EL (cell line): ENCODE measurements around the gene TRIO.
A peak's percentile ranks its signal among the peaks of the same experiment; 100 is the strongest.

Source experiments
- DNase-seq: peaks from one replicate; pipeline ENCODE4 v3.0.0-alpha.2; 2016

The TRIO gene

DNA sequence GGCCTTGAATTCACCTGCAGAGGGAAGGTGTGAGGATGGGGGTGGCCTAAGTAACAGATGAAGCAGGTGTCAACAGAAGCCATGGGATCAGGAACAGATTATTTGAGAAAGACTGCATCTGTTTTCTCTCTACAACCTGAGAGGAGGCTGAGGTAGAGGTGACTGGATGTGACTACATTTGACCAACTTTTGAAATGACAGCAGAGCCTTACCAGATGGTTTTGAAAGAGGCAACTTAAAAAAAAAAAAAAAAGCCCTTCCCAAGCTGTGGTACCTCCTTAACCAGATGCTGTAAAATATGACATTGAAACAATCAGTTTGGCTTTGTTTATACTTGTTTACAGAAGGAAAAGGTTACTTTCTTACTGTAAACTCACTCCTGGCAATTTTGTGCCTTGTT is 108.6 kb downstream of the TRIO start:
- DNase-seq = no peak

DNA sequence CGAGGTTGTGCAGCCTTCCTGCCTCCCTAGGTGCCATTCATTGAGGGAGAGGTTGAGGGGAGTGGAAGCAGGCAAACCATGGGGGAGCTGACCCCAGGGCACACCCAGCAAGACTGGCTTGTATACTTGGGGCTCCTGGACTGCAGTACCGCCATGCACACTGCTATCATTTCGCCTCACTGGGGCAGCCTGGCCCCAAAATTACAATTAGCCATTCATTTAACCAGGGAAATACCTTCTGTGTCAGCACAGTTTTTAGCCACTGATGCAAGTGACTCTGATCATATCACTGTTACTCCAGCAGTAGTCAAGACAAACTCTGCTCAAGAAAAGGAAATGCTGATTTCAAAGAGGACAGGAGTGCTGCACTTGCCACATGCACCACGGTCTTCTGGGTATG is 109.7 kb downstream of the TRIO start:
- DNase-seq = no peak

DNA sequence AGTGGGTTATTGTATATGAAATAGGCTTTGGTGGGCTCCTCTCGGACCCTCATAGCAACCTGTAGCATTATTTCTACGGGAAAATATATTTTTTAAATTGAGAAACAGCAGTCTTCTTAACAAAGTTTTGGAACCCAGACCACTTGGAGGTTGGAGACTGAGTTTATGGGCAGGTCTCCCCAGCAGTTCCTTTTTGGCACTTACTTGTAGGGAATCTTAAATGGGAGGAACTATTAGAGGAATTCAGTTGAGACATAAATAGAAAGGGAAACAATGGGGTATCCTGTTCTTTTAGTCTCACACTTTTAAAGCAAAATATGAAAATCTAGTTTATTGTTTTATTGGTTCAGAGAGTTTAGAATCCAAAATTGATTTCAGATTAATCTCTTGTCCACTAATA is 111.5 kb downstream of the TRIO start:
- DNase-seq = no peak

DNA sequence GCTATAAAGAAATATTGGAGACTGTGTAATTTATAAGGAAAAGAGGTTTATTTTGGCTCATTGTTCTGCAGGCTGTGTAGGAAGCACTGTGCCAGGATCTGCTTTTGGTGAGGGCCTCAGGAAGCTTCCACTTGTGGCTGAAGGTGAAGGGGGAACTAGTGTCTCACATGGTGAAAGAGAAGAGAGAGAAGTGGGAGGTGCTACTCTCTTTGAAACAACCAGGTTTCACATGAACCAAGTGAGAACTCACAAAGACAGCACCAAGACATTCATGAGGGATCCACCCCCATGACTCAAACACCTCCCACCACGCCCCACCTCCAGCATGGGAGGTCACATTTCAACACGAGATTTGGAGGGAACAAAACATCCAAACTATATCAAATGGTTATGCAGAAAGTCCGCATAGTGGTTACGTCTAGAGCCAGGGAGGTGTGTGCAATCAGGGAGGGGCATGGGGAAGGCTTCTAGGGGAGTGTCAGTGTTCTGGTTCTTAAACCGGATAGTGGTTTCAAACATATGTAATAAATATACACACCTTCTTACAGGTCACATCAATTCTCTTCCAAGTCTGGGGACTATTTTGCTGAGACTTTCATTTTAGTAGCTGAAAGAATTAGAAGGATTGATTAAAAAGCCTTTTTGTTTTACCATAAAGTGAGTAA is 113.0 kb downstream of the TRIO start:
- DNase-seq = no peak

DNA sequence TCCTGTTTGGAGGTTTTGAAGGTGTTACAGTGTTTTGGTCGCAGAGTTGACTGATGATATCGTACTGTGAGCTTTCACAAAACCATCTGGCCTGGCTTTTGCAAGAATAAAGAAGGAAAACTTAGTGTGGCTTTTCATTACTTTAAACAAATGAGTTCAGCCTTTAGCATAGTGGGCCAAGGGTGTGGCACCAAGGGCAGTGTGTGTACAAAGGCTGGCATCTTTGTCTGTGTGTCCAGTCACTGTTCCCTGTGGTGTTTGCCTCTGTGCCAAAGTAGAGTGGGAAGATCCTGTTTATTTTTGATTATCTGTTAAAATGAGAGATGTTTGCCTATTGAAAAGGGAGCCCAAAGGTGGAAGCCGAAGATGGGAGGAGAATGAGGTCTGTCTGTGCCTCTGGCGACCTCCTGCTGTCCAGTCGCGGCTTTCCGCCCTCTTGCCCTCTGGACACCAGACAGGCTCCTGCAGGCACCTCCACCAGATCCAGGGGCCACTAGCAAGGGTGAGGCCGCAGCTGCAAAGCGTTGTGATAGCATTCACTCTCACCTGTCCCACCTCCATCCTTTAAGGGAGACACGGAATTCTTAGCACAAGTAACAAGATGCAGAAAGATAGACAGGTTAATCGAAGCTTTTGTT is 113.7 kb downstream of the TRIO start:
- DNase-seq = no peak

DNA sequence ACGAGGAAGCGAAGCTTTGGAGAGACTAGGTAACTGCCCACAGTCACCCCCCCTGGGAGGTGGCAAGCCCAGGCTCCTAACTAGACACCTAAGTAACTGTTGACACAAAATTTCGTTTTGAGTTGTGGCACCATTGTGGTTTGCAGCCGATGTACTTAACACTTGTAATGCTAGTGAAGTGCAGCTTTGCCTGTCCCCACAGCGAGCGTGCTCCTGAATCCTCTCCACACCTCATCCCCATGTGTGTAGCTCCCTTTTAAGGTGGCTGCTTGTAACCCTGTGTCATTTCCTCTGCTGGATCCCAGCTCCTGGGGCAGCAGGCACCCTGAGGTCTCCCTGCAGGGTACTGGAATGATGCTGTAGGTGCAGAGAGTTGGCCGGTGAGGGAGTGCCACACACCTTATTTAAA is 114.9 kb downstream of the TRIO start:
- DNase-seq = no peak

DNA sequence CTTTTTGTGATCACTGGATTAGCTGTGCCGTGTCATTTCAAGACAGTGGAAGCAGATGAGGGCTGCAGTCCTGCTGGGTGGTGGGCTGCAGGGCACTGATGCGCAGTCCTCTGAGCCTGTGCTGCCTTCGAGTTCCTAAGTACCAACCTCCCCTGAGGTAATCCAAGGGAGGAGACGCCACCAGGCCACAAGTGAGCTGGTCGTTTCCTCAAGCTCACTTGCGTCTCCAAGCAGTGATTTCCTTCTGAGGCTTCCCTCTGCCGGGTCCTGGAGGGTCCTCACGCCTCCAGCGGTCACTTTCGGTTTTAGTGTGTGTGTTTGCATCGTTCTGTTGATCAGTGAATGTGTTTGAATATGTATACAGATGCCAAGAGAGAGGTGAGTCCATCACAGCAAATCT is 115.7 kb downstream of the TRIO start:
- no peak for DNase-seq

DNA sequence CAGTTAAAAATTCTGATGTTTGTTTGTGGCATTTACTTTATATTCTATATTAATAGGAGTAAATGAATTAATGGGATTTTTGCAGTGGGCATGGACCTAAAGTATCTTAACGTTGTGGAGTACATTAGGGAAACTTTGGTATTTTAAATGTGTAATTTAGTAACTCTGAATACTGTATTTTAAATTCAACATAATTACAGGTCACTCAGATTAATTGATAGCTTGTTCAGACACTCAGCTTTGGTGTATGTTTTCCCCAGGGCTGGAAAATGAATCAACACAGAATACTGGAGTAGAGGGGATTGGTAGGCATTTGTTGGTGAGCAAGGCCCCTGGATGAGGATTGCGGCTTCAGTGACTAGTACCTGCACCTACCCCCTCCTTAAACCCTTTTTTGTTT is 117.5 kb downstream of the TRIO start:
- no peak for DNase-seq

DNA sequence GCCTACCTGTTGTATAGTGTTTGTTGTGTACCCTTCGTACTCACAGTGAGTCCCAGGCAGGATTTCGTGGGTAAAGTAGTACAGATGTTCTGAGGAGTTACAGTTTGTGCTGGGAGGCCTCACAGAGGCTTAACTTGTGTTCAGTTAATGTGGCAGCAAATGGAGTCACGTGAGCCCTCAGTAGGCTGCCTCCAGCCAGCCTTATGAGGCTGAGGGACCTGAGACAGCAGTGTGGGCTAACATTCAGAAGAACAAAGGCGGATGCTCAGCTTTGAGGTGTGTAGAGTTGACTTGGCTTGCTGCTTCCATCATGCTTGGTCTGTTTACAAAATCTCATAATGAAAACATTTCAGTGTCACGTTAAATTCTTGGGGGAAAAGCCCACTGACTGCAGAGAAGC is 118.1 kb downstream of the TRIO start:
- DNase-seq = no peak

DNA sequence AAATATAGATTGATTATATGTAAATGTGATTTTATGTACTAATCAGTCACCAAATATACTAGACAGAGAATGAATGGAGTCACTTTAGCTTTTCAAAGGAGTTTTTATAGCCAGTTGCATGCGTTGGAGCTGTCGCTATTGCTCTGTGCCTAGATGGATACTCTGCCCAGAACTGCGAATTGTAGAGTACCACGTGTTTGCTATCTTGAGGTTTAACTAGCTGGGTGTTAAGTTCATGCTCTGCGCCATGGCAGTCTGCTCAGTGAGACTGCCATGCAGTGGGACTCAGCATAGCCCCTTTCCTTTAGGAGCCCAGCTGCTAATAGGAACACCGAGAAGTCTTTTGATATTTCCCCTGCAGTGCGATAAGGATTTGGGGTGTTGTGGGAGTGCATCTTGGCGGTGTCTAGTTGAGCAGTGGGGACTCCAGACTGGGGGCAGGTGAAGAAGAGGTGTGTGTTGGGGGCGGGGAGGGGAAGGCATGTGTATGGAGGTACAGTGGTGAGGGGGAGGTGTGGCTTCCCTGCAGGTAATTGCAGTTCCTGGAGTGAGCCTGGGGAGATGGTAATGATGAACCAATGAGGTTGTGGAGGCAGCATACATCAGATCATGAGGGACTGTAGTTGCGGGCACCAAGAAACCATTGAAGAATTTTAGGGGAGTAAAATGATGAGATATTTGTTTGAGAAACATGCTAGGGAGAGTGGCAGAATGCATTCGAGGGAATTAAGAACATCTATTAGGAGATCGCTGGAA is 118.9 kb downstream of the TRIO start:
- no peak for DNase-seq

DNA sequence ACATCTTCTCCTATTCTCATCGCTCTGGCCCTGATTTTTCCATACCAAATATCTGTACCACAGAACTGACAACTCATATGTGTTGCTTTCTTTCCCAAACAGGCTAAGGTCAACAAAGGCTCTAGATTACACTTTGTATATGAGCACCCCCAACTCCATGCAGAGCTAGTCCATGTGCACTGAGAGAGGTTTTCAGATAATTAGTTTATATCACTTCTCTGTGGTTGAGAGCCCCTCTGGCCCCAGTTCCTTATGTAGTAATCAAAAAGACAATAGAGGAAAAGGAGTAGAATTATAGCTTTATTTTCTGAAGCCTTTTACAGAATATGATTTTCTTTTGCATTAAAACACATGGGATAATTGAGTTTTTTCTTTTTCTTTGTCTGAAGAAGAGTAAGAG is 120.0 kb downstream of the TRIO start:
- DNase-seq = no peak

DNA sequence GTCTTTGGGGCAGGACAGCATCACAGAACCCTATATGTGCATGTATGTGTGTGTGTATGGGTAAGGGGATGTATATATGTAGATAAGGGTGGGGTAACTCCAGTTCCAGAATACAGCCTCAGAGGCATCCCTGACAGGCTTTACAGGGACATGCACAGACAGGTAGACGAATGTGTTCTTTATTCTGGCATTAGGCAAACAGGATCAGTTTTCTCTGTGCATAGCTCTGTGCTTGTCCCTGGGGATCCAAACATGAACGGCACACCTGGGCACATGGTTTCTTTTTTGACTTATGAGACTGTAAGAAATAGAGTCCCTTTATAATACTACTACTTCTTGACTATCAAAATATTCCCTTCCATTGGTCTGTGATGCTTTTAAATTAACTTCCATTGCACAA is 120.6 kb downstream of the TRIO start:
- no peak for DNase-seq

DNA sequence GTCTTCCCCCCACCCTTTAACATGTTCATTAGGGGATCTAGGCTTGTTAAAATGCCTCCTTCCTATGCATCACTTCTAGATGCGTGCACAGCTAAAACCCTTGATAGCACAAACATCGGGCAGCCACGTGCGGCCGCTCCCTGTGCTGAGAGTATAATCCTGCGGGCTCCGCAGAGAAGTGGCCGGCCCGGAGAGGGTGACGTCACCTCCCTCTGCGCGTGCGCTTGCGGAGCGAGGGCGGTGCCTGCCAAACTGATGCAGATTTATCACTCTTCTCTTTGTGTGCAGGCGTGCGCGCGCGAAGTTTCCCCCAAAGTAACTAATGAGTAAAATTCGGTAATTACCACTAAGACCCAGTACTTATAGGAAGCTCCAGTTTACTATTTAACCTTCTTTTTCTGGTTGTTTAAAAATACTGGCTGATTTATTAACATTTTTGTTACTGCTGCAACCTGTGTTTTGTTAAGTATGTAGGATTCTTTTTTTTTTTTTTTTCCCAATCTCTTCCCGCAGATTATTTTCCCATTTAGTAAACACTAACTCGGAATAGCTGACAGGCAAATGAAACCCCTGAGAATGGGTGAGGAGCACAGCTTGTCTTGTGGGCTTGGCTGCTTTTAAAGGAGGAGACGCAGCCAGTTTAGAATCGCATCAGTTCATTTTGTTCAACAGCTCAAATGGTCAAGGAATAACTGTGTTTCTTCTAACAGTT is 121.6 kb downstream of the TRIO start:
- DNase-seq = peak; percentile 98

DNA sequence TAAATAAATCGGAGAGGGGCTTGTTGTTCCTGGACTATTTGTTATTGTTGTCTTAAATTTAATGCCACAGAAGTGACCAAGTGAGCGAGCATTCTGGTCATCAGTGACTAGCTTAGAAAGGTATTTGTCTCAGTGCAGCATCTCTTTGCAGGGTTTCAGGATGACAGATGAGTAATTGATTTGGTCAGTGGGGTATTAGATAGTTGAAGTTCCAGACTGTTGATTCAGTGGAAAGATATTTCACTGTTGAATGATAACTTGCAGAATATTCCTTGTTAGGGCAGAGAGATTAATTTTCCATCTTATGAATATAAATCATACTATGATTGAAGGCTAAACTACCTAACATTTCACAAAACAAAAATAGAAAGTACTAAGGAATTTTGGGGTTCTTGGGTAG is 122.4 kb downstream of the TRIO start:
- DNase-seq = peak; percentile 99

DNA sequence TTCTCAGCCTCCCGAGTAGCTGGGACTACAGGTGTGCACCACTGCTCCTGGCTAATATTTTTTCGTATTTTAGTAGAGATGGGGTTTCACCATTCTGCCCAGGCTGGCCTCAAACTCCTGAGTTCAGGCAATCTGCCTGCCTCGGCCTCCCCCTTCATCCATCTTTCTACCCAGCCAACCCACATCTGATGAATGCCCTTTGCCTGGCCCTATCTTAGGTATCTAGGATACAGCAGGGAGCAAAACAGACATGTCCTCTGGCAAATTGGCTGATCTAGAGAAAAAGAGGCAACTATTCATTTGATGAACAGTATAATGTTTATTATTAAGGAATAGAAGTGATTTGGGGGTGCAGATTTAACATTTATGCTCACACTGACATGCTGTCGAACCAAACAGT is 123.0 kb downstream of the TRIO start:
- peak; percentile 53 for DNase-seq

DNA sequence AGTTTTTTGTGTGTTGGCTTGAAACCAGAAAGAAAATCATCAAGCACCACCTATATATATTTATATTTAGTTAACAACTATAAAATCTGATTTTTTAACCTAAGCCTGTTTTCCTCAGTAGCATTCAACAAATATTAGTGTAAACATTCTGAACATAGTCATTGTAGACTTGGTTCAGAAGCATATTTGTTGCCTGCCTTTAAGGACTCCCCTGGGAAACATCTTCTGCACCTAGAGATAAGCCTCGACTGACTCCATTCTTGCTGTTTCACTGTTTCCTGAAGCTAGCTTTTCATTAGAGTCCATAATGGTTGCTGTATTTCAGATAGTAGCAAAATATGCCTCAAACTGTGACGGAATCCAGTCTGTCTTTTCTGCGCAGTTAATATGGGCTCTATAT is 123.5 kb downstream of the TRIO start:
- DNase-seq = no peak

DNA sequence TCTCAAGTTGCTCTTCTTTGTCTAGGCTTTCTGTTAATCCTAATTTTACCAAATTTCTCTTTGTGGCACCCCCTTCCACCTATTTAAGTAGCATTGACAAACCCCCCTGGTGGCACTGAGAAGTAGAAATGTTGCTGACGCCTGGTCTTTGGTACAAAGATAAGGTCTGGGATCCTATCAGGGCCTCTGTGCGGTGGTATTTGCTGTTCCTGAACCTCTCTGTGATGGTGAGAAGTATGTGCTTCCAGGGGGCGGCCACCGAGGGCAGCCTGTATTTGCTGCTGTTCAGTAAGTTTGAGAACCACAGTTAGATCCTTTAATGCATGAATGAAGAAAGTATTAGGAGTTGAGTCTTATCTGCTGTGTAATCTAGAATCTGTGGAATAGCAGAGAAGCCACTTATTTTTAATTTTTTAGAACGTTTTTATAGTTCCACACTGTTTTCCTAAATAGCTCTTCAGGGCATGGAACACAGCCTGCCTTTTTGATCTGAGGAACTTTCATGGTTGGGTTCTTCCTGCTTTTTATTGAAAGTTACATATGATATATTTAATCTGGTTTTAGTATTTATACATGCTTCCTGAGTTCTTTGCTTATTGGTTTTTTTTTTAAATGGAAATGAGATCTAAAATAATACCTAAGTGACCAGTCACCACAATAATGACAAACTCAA is 124.2 kb downstream of the TRIO start:
- peak; percentile 68 for DNase-seq

DNA sequence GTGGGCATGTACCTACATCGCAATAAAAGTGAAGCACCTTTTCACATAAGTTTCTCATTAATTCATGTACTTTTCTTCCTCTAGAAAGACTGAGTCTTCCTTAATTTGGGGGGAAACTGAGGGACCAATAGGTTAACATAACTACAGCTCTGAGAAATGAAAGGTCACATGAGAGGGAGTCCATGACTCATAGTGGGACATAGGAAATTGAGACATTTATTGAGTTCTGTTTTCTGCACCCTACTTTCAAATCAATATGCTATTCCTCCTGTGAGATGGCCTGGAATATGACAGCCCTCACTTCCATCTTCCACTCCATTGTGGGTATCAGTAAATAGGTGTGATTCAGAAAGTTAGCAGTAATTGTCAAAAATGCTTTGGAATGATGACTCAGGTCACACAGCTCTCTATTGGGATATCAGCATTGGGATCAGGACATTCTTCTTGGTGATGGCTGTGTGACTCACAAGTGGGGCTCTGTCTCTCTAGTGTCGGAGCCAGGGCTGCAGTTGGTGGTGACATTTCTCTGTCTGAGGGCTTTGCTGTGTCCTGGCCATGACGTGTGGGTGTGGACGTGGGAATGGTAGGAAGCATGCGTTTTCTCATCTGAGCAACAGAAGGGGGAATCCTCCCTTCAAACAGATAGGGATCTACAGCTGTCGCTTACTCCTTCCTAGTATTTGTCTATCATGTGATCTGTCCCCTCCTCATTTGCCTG is 125.0 kb downstream of the TRIO start:
- DNase-seq = peak; percentile 99

DNA sequence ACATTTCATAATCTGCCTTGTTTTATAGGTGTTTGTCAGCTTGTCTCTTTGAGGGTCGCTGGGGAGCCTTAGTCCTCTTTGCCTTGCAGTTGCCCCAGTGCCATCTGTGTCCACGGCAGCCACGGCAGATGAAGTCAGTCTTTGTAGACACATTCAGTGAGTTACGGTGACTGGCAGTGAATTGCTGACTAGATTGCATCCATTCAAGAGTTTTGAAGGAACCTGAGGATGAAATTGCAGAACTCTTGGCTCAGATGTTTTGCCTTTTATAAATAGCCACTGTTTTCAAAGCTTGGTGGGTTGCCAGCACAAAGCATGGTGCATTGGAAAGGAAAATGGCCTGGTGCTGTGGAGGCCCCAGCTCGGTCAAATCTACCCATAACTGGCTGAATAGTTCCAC is 125.6 kb downstream of the TRIO start:
- no peak for DNase-seq

DNA sequence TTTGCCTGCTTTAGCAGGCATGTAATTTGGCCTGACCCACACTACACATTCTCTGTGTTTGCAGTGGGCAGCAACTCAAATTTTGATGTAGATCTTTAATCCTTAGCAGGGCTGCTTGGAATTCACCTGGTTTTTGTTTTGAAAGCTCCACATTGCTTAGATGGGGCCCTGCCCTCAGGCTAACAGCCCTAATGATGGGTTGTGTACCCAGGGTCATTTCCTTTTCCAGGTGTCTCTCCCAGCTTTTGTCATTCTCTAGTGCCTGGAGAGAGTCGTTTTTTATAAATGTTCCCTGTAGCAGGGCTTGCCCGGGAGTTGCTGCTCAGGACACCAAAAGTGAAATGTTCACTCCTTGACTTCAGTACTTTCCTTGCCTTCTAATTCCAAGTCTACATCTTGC is 126.3 kb downstream of the TRIO start:
- no peak for DNase-seq

DNA sequence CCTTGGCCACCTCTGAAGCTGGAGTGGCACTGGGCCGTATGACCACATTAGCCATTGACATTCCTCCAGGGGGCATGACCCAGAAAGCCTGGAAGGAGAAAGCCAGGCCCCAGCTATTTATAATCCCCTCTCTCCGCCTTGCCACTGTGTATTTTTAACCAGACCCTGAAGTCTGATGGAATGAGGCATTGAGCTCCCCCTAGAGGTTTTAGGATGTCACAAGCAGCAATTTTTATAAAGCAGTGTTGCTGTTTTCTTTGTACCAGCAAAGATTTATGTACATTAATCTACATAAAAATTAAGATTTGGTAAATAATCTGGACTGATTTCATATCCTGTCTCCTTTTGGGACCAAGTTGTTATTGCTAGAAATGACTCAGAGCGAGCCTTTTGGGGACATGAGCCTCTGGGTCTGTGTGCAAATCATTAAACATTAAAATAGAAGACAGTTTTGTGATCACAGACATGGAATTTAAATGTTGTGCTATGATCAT is 127.1 kb downstream of the TRIO start:
- DNase-seq = peak; percentile 84

DNA sequence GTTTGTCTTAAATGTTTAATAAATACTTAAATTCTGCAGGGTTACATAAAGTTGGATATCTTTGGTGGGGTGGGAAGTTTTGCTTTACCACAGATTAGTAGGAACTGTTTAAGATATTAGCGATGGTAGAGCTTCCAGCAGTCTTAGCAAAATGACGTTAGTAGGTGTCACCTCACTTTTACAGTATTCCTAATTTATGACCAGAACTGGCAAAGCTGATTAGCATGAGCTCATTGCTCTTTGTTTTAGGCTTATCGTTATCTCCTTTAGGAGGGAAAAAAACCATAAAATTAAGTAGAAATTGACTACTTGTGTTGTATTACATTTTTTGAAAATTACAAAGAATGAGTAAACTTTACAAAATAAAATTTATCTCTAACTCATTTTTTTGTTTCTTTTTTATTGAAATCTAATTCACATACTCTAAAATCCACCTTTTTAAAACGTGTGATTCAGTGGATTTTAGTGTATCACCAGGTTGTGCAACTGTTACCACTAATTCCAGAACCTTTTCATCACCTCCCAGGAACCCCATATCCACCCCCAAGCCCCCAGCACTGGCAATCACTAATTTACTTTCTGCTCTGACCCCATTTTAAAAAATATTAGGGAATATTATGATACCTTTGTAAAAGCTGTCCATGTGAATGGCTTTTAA is 129.5 kb downstream of the TRIO start:
- DNase-seq = no peak
